ENCODE data around the gene CRISPLD2. TPM values are rescaled to one million over a fixed set of nuclear protein-coding genes. Genes with fewer than 3 reads are reported as not detected.

CRISPLD2 gene
- total RNA-seq, 5 donors from 2014 or later (not counting 1 experiment from before 2014, with no cell fraction given) = 0.76 to 2.8 (median 1.8) TPM

DNA sequence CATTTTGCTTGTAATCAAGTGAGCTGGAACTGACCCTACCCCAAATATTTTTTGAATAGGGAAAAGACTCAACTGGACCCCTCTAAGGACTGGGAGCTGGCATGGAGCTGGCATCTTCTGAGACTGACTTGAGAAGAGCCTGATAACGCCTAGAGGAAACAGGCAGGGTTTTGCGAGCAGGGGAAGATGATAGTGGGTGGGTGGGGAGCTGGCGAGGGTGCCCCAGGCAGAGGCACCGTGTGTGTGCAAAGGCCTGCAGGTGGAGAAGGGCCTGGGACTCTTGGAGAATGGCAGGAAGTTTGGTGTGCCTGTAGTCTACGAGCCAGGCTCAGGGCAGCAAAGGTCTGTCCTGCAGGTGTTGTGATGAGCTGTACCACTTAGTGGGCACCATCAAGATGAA lies 4.1 kb downstream of the CRISPLD2 start:
- Histone ChIP-seq H3K36me3 (ENCODE audit: control insufficient read depth in 2 of 2, extremely low read depth in 1 of 2, insufficient read depth in 1 of 2, low read length in 1 of 2) (no peaks in the 10 kb centered on the region), H3K9me3 (no peaks in the 10 kb centered on the region), H3K4me3 (ENCODE audit: control insufficient read depth in 1 of 2, extremely low read depth in 1 of 2, low read length in 1 of 2) (no peak overlapping the region), H3K4me1 (ENCODE audit: control insufficient read depth in 1 of 2, extremely low read depth in 1 of 2, insufficient read depth in 2 of 2, low read length in 2 of 2) (peaks cover 7 to 16% of the 10 kb centered on the region in 2 experiments), H3K27ac (ENCODE audit: low read length) (no peak overlapping the region), H3K27me3 (replicated peaks in 1 of 2; ENCODE audit: control insufficient read depth in 2 of 2, extremely low read depth in 1 of 2, insufficient read depth in 2 of 2, low read length in 1 of 2) (peaks cover 0 to 75% of the 10 kb centered on the region in 2 experiments)
- H3K27ac Mint-ChIP-seq = no peak overlapping the region
- H3K27me3 Mint-ChIP-seq = peaks cover 21 to 36% of the 10 kb centered on the region in 2 donors
- DNase-seq (no peak), ATAC-seq (replicated peaks in 1 of 4) (no peak)
- POLR2A ChIA-PET = interaction anchor here in 1 of 2 donors (0.5 to 0.6 kb wide), 2 partner anchors 184 to 220 kb away, joined by 4 to 7 read pairs; no protein-coding TSS in a partner anchor
- CTCF ChIA-PET = interaction anchor here in 1 of 2 donors (0.6 kb wide), 1 partner anchor 67 kb away, joined by 4 read pairs; no protein-coding TSS in a partner anchor
- H3K36me3 Mint-ChIP-seq = no peaks in the 10 kb centered on the region
- H3K9me3 Mint-ChIP-seq = no peaks in the 10 kb centered on the region
- 38% methylated on average over 4 of the region's 5 CpGs for WGBS (ENCODE audit: insufficient coverage)
- no peak overlapping the region for H3K4me3 Mint-ChIP-seq
- H3K4me1 Mint-ChIP-seq = peaks cover 11 to 18% (median 16%) of the 10 kb centered on the region in 3 donors

DNA sequence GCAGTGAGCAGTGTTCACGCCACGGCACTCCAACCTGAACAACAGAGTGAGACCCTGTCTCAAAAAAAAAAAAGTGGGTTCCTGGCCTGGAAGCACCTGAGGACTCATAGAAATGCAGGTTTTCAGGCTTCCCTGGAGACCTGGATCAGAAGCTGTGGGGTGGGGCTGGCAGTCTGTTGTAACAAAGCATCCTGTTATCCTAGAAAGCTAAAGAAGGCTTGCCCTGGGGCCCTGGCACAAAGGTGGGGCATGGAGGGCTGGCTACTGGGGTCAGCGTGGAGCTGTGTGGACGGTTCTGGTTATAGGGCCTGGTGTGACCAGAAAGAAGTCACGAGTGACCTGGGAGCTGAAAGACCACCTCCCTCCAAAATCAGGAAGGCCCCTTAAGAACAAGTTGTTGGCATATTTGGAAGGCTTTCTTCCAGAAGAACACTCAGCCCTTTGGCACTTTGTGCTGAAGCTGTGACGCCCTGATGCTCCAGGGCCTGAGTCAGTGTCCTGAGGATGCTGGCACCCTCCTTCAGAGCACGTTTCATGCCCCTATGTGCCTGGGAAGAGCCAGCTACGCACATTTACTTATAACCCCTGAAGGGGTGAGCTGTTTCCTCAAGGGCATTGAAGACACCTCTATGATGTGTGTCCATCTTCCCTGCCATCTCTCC lies 6.2 kb downstream of the CRISPLD2 start:
- no peaks in the 10 kb centered on the region for H3K9me3 ChIP-seq
- no peaks in the 10 kb centered on the region for H3K36me3 Mint-ChIP-seq
- H3K4me1 ChIP-seq (ENCODE audit: control insufficient read depth in 1 of 2, extremely low read depth in 1 of 2, insufficient read depth in 2 of 2, low read length in 2 of 2) = peaks cover 0 to 3% of the 10 kb centered on the region in 2 experiments
- CTCF ChIA-PET = no interaction called here
- H3K27me3 Mint-ChIP-seq = peaks cover 17 to 33% of the 10 kb centered on the region in 2 donors
- DNase-seq = no peak
- no peak overlapping the region for H3K4me3 ChIP-seq (ENCODE audit: control insufficient read depth in 1 of 2, extremely low read depth in 1 of 2, low read length in 1 of 2)
- no peaks in the 10 kb centered on the region for H3K36me3 ChIP-seq (ENCODE audit: control insufficient read depth in 2 of 2, extremely low read depth in 1 of 2, insufficient read depth in 1 of 2, low read length in 1 of 2)
- H3K27ac ChIP-seq (ENCODE audit: low read length) = no peak overlapping the region
- H3K4me1 Mint-ChIP-seq = peaks cover 2 to 8% (median 4%) of the 10 kb centered on the region in 3 donors
- no peak overlapping the region for H3K4me3 Mint-ChIP-seq
- H3K27me3 ChIP-seq (replicated peaks in 1 of 2; ENCODE audit: control insufficient read depth in 2 of 2, extremely low read depth in 1 of 2, insufficient read depth in 2 of 2, low read length in 1 of 2) = peaks cover 2 to 70% of the 10 kb centered on the region in 2 experiments
- POLR2A ChIA-PET = interaction anchor here in 1 of 2 donors (0.6 kb wide), 1 partner anchor 370 kb away, joined by 3 read pairs; no protein-coding TSS in a partner anchor
- 73% methylated on average over 3 of the region's 8 CpGs for WGBS (ENCODE audit: insufficient coverage)
- no peak for ATAC-seq (replicated peaks in 1 of 4)
- H3K27ac Mint-ChIP-seq = no peak overlapping the region
- H3K9me3 Mint-ChIP-seq = no peaks in the 10 kb centered on the region

DNA sequence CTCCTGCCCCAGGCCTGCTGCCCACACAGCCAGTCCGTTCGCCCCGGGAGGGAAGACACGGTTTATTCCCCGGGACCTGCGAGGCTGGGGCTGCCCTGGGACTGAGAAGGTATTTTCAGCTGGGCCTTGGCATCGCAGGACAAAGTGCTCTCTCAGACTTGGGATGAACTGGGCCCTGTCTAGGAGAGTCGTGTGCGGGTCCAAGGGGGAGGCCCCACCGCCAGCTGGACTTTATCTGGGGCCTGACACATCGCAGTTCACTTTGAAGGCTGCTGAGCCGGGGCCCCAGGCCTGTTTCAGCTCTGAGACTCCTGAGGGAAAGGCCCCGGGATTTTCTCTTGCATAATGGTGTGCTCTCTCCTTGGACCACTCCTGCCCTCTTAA lies 6.8 kb downstream of the CRISPLD2 start:
- 94% methylated on average over 12 of the region's 13 CpGs for WGBS (ENCODE audit: insufficient coverage)
- POLR2A ChIA-PET = no interaction called here
- H3K27ac Mint-ChIP-seq = no peak overlapping the region

DNA sequence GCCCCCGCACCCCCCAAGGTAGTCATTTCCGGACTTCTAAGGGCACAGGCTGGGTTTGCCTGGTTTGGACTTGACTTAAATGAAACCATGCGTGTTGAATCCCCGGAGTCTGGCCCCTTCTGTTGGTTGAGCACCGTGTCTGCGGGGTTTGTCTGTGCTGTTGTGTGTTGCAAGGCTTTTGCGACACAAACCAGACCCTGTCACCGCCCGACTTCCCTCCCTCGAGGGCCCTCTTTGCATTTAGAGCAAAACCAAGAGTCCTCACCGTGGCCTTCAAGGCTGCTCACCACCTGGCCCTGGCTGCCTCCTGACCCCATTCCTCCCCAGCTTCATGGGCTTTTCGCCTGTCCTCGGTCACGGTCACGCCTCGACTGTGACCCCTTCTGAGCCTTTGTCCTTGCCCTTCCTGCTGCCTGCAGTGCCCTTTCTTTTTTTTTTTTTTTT lies 7.4 kb downstream of the CRISPLD2 start:
- no peak for DNase-seq
- Histone ChIP-seq H3K4me1 (ENCODE audit: control insufficient read depth in 1 of 2, extremely low read depth in 1 of 2, insufficient read depth in 2 of 2, low read length in 2 of 2) (no peaks in the 10 kb centered on the region), H3K9me3 (no peaks in the 10 kb centered on the region), H3K36me3 (ENCODE audit: control insufficient read depth in 2 of 2, extremely low read depth in 1 of 2, insufficient read depth in 1 of 2, low read length in 1 of 2) (no peaks in the 10 kb centered on the region), H3K27me3 (replicated peaks in 1 of 2; ENCODE audit: control insufficient read depth in 2 of 2, extremely low read depth in 1 of 2, insufficient read depth in 2 of 2, low read length in 1 of 2) (peaks cover 2 to 62% of the 10 kb centered on the region in 2 experiments), H3K27ac (ENCODE audit: low read length) (no peak overlapping the region), H3K4me3 (ENCODE audit: control insufficient read depth in 1 of 2, extremely low read depth in 1 of 2, low read length in 1 of 2) (no peak overlapping the region)
- 80% methylated on average over 12 of the region's 16 CpGs for WGBS (ENCODE audit: insufficient coverage)
- H3K9me3 Mint-ChIP-seq = no peaks in the 10 kb centered on the region
- no peak overlapping the region for H3K27ac Mint-ChIP-seq
- peaks cover 17 to 28% of the 10 kb centered on the region in 2 donors for H3K27me3 Mint-ChIP-seq
- no peaks in the 10 kb centered on the region for H3K36me3 Mint-ChIP-seq
- H3K4me3 Mint-ChIP-seq = no peak overlapping the region
- H3K4me1 Mint-ChIP-seq = no peaks in the 10 kb centered on the region
- CTCF ChIA-PET = no interaction called here
- POLR2A ChIA-PET = no interaction called here
- ATAC-seq (replicated peaks in 1 of 4) = no peak

More for the DNA sequence above, 6.8 kb downstream of the CRISPLD2 start:
- Histone ChIP-seq H3K27me3 (replicated peaks in 1 of 2; ENCODE audit: control insufficient read depth in 2 of 2, extremely low read depth in 1 of 2, insufficient read depth in 2 of 2, low read length in 1 of 2) (peaks cover 2 to 66% of the 10 kb centered on the region in 2 experiments), H3K4me3 (ENCODE audit: control insufficient read depth in 1 of 2, extremely low read depth in 1 of 2, low read length in 1 of 2) (no peak overlapping the region), H3K36me3 (ENCODE audit: control insufficient read depth in 2 of 2, extremely low read depth in 1 of 2, insufficient read depth in 1 of 2, low read length in 1 of 2) (no peaks in the 10 kb centered on the region), H3K4me1 (ENCODE audit: control insufficient read depth in 1 of 2, extremely low read depth in 1 of 2, insufficient read depth in 2 of 2, low read length in 2 of 2) (no peaks in the 10 kb centered on the region), H3K9me3 (no peaks in the 10 kb centered on the region), H3K27ac (ENCODE audit: low read length) (no peak overlapping the region)
- no peaks in the 10 kb centered on the region for H3K36me3 Mint-ChIP-seq
- DNase-seq (no peak), ATAC-seq (replicated peaks in 1 of 4) (no peak)
- no peaks in the 10 kb centered on the region for H3K9me3 Mint-ChIP-seq
- CTCF ChIA-PET = no interaction called here
- peaks cover 0 to 4% (median 0%) of the 10 kb centered on the region in 3 donors for H3K4me1 Mint-ChIP-seq
- no peak overlapping the region for H3K4me3 Mint-ChIP-seq
- peaks cover 17 to 30% of the 10 kb centered on the region in 2 donors for H3K27me3 Mint-ChIP-seq

DNA sequence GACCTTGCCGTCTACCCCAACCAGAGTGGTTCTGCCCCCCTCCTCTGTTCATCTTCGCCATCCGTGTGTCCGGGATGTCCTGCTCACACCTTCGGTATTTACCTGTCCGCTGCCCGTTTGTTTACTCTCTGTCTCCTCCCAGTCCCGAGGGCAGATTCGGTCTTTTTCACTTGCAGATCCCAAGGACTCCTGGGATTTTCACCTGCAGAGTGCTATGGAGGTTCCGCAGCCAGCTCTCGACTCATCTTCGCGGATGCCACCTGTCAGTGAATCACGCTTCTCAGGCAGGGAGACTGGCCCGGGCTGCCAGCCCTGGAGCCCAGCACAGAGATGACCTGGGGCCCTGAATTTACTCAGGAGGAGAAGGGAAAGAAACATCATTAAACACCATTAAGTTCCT lies 8.1 kb downstream of the CRISPLD2 start:
- H3K27me3 ChIP-seq (replicated peaks in 1 of 2; ENCODE audit: control insufficient read depth in 2 of 2, extremely low read depth in 1 of 2, insufficient read depth in 2 of 2, low read length in 1 of 2) = peaks cover 2 to 59% of the 10 kb centered on the region in 2 experiments
- H3K4me3 ChIP-seq (ENCODE audit: control insufficient read depth in 1 of 2, extremely low read depth in 1 of 2, low read length in 1 of 2) = no peak overlapping the region
- no peaks in the 10 kb centered on the region for H3K9me3 Mint-ChIP-seq
- H3K36me3 ChIP-seq (ENCODE audit: control insufficient read depth in 2 of 2, extremely low read depth in 1 of 2, insufficient read depth in 1 of 2, low read length in 1 of 2) = no peaks in the 10 kb centered on the region
- no peak for DNase-seq
- H3K4me1 Mint-ChIP-seq = no peaks in the 10 kb centered on the region
- peaks cover 12 to 30% of the 10 kb centered on the region in 2 donors for H3K27me3 Mint-ChIP-seq
- no peaks in the 10 kb centered on the region for H3K36me3 Mint-ChIP-seq
- no peak overlapping the region for H3K27ac Mint-ChIP-seq
- no peak overlapping the region for H3K4me3 Mint-ChIP-seq
- no peaks in the 10 kb centered on the region for H3K9me3 ChIP-seq
- H3K27ac ChIP-seq (ENCODE audit: low read length) = no peak overlapping the region
- 84% methylated on average over 11 of the region's 15 CpGs for WGBS (ENCODE audit: insufficient coverage)
- no peak for ATAC-seq (replicated peaks in 1 of 4)
- no peaks in the 10 kb centered on the region for H3K4me1 ChIP-seq (ENCODE audit: control insufficient read depth in 1 of 2, extremely low read depth in 1 of 2, insufficient read depth in 2 of 2, low read length in 2 of 2)
- ChIA-PET CTCF (no interaction called here), POLR2A (no interaction called here)

DNA sequence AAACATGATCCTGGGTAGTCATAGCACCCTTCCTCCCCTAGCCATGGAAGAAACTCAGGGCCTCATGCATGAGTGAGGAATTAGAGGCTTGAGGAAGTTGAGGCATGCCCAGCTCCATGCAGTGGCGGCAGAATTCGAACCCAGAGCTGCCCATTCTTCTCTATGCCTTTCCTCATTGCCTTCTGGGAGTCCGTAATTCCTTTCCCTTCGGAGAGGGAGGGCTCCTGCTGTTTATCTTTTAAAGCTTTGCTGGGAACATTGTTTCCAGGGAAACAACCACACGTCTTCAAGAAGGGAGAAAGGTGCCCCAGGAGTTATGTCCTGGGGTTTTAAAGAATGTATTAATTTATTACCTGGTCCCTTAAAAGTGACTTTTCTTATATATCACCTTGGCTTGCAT lies 8.5 kb downstream of the CRISPLD2 start:
- no peak overlapping the region for H3K27ac ChIP-seq (ENCODE audit: low read length)
- CTCF ChIA-PET = no interaction called here
- Mint-ChIP-seq H3K4me3 (no peak overlapping the region), H3K36me3 (no peaks in the 10 kb centered on the region), H3K27ac (no peak overlapping the region), H3K9me3 (no peaks in the 10 kb centered on the region), H3K4me1 (no peaks in the 10 kb centered on the region), H3K27me3 (peaks cover 10 to 31% of the 10 kb centered on the region in 2 donors)
- H3K9me3 ChIP-seq = no peaks in the 10 kb centered on the region
- H3K27me3 ChIP-seq (replicated peaks in 1 of 2; ENCODE audit: control insufficient read depth in 2 of 2, extremely low read depth in 1 of 2, insufficient read depth in 2 of 2, low read length in 1 of 2) = peaks cover 2 to 58% of the 10 kb centered on the region in 2 experiments
- no peak for DNase-seq
- H3K4me1 ChIP-seq (ENCODE audit: control insufficient read depth in 1 of 2, extremely low read depth in 1 of 2, insufficient read depth in 2 of 2, low read length in 2 of 2) = no peaks in the 10 kb centered on the region
- POLR2A ChIA-PET = no interaction called here
- H3K4me3 ChIP-seq (ENCODE audit: control insufficient read depth in 1 of 2, extremely low read depth in 1 of 2, low read length in 1 of 2) = no peak overlapping the region
- no peaks in the 10 kb centered on the region for H3K36me3 ChIP-seq (ENCODE audit: control insufficient read depth in 2 of 2, extremely low read depth in 1 of 2, insufficient read depth in 1 of 2, low read length in 1 of 2)
- ATAC-seq (replicated peaks in 1 of 4) = no peak
- no CpG with 5 or more reads among the region's 5 CpGs for WGBS (ENCODE audit: insufficient coverage)
